HG03571 (cell line): ENCODE measurements around the gene ADIRF.
"Not testable (repeated sequence)": the region's sequence is repeated elsewhere in the genome, so short reads cannot be mapped to it uniquely, and the experiment has no call there.

Experiments
- ATAC-seq: cut with Tn5 transposase; IDR thresholded peaks from one replicate; pipeline ENCODE4 v1.9.1; 2021; ENCODE audit not compliant: unreplicated experiment

The ADIRF gene

GRCh38 chr10:86968271-86968993 is at the start of gene ADIRF:
ADIRF (plus strand) TSS chr10:86968482; CDS start chr10:86968545, 63 bp downstream.
- no peak for ATAC-seq

GRCh38 chr10:86922553-86922961 is 45.7 kb upstream of the ADIRF start:
- ATAC-seq = no peak

GRCh38 chr10:86929468-86930380 is 38.6 kb upstream of the ADIRF start:
- no peak for ATAC-seq

- ATAC-seq = no peak
Observed at GRCh38 chr10:86931872-86932271, 36.4 kb upstream of the ADIRF start.

- ATAC-seq = no peak
Observed at GRCh38 chr10:86932674-86933073, 35.6 kb upstream of the ADIRF start.

- not testable (repeated sequence) for ATAC-seq
Observed at GRCh38 chr10:86934162-86934711, 34.0 kb upstream of the ADIRF start.

GRCh38 chr10:86936661-86937501 is 31.4 kb upstream of the ADIRF start:
- ATAC-seq = no peak

GRCh38 chr10:86937502-86938154 is 30.7 kb upstream of the ADIRF start:
- ATAC-seq = no peak

GRCh38 chr10:86938260-86938659 is 30.0 kb upstream of the ADIRF start:
- no peak for ATAC-seq

- not testable (repeated sequence) for ATAC-seq
Observed at GRCh38 chr10:86940076-86940475, 28.2 kb upstream of the ADIRF start.

- ATAC-seq = no peak
Observed at GRCh38 chr10:86940677-86941076, 27.6 kb upstream of the ADIRF start.

- no peak for ATAC-seq
Observed at GRCh38 chr10:86941426-86941825, 26.9 kb upstream of the ADIRF start.

GRCh38 chr10:86941991-86942421 is 26.3 kb upstream of the ADIRF start:
- no peak for ATAC-seq

- ATAC-seq = no peak
Observed at GRCh38 chr10:86942441-86943315, 25.6 kb upstream of the ADIRF start.

GRCh38 chr10:86943316-86944030 is 24.8 kb upstream of the ADIRF start:
- ATAC-seq = no peak

- no peak for ATAC-seq
Observed at GRCh38 chr10:86944031-86944419, 24.3 kb upstream of the ADIRF start.

GRCh38 chr10:86944471-86944870 is 23.8 kb upstream of the ADIRF start:
- no peak for ATAC-seq

- no peak for ATAC-seq
Observed at GRCh38 chr10:86944907-86945306, 23.4 kb upstream of the ADIRF start.
